SKM-1 treated with dmso at 0.1 percent for 144 hours (cell line): ENCODE measurements around the gene METTL24.
"Not testable (repeated sequence)": the region's sequence is repeated elsewhere in the genome, so short reads cannot be mapped to it uniquely, and the experiment has no call there.

ENCODE experiments used
- DNase-seq: peaks from one replicate; lab custom pipeline; 2025; ENCODE audit not compliant: unreplicated experiment; lab: John Stamatoyannopoulos, UW

The METTL24 gene

GRCh38 chr6:110317189-110317588 lies 41.0 kb downstream of the METTL24 start:
- DNase-seq: no peak

- DNase-seq: no peak
Observed at GRCh38 chr6:110315869-110316398, 42.2 kb downstream of the METTL24 start.

- DNase-seq: no peak
Observed at GRCh38 chr6:110315207-110315868, 42.8 kb downstream of the METTL24 start.

- no peak for DNase-seq
Observed at GRCh38 chr6:110310861-110311446, 47.2 kb downstream of the METTL24 start.

GRCh38 chr6:110309432-110309831 lies 48.7 kb downstream of the METTL24 start:
- DNase-seq: not testable (repeated sequence)

- peak; percentile 83 for DNase-seq
Observed at GRCh38 chr6:110307368-110307767, 50.8 kb downstream of the METTL24 start.

GRCh38 chr6:110305832-110306231 lies 52.3 kb downstream of the METTL24 start:
- not testable (repeated sequence) for DNase-seq

GRCh38 chr6:110303692-110304091 lies 54.5 kb downstream of the METTL24 start:
- DNase-seq: not testable (repeated sequence)

- no peak for DNase-seq
Observed at GRCh38 chr6:110298916-110299315, 59.2 kb downstream of the METTL24 start.

GRCh38 chr6:110298411-110298810 lies 59.7 kb downstream of the METTL24 start:
- DNase-seq: no peak

GRCh38 chr6:110296241-110297025 lies 61.7 kb downstream of the METTL24 start:
- no peak for DNase-seq

- DNase-seq: no peak
Observed at GRCh38 chr6:110295451-110296165, 62.5 kb downstream of the METTL24 start.

GRCh38 chr6:110287462-110288341 lies 70.4 kb downstream of the METTL24 start:
- DNase-seq: no peak

GRCh38 chr6:110285306-110286060 lies 72.7 kb downstream of the METTL24 start:
- no peak for DNase-seq

GRCh38 chr6:110284855-110285254 lies 73.3 kb downstream of the METTL24 start:
- DNase-seq: no peak

GRCh38 chr6:110283657-110284056 lies 74.5 kb downstream of the METTL24 start:
- DNase-seq: no peak

GRCh38 chr6:110282412-110282811 lies 75.7 kb downstream of the METTL24 start:
- DNase-seq: no peak

GRCh38 chr6:110277100-110277665 lies 81.0 kb downstream of the METTL24 start:
- no peak for DNase-seq

- DNase-seq: not testable (repeated sequence)
Observed at GRCh38 chr6:110272781-110273180, 85.4 kb downstream of the METTL24 start.
